Fibroblast of lung (primary cell): Measurements from ENCODE around the gene B2M.

ENCODE experiments used
- CTCF ChIP-seq, 2 donors: IDR thresholded peaks in 1 of 2; conservative IDR thresholded peaks in 1 of 2; 1 replicate in 1 of 2; 2 replicates in 1 of 2; pipeline ENCODE4 v1.5.1; 2011 to 2012; ENCODE audit warnings: low read length in 2 of 2, control low read depth in 1 of 2, inconsistent platforms in 1 of 2, low read depth in 1 of 2, mild to moderate bottlenecking in 1 of 2
- EZH2 ChIP-seq: IDR thresholded peaks from 2 replicates; pipeline ENCODE4 v1.5.1; 2012; ENCODE audit warnings: low read length, control low read depth, mild to moderate bottlenecking; ENCODE audit errors: missing control alignments

- TF ChIP-seq CTCF (conservative IDR thresholded peaks at IDR 0.05 in 1 of 2, IDR thresholded peaks at IDR 0.05 in 1 of 2; ENCODE audit: low read depth in 1 of 2, low read length in 2 of 2) (no peak), EZH2 (no peak)
These were observed 24.3 kb downstream of the B2M start for GRCh38 chr15:44735482-44736180.
